HEK293 (cell line): ENCODE results near the gene CHAC2.

ENCODE experiments used
- CTCF ChIA-PET: fragments of 350-600 bp; formaldehyde crosslinking; extraction: SDS; loops from one replicate; lab custom pipeline; 2021; ENCODE audit warnings: antibody characterized with exemption; lab: Yijun Ruan, JAX
- POLR2A ChIA-PET: fragments of 300-600 bp; formaldehyde crosslinking; extraction: SDS; loops from one replicate; lab custom pipeline; 2020; ENCODE audit warnings: antibody characterized with exemption, inconsistent platforms; lab: Yijun Ruan, JAX
- H3K27ac ChIP-seq: fragments of 200-500 bp; sonication (Bioruptor generic); 2 replicates; pipeline ENCODE4 v1.5.1; 2014; ENCODE audit warnings: low read depth, low read length, control low read depth, inconsistent platforms; ENCODE audit errors: extremely low read depth
- H3K36me3 ChIP-seq, 2 experiments: fragments of 200-500 bp in 1 of 2; sonication (Bioruptor generic) in 1 of 2; 1 replicate in 1 of 2; 2 replicates in 1 of 2; pipeline ENCODE4 v1.5.1; 2014 to 2017; ENCODE audit warnings: inconsistent platforms in 2 of 2, low read length in 2 of 2; ENCODE audit not compliant: control insufficient read depth in 2 of 2, insufficient read depth in 1 of 2
- H3K4me1 ChIP-seq: fragments of 200-500 bp; sonication (Bioruptor generic); 2 replicates; pipeline ENCODE4 v1.5.1; 2014; ENCODE audit warnings: mild to moderate bottlenecking, low read length, inconsistent platforms; ENCODE audit not compliant: control insufficient read depth, insufficient read depth
- H3K4me3 ChIP-seq: 2 replicates; pipeline ENCODE4 v1.5.1; 2011; ENCODE audit warnings: low read depth, mild to moderate bottlenecking, control low read depth, low read length, moderate library complexity
- H3K9me3 ChIP-seq: fragments of 200-500 bp; sonication (Bioruptor generic); 2 replicates; pipeline ENCODE4 v1.5.1; 2014; ENCODE audit warnings: low read depth, low read length, inconsistent platforms; ENCODE audit not compliant: control insufficient read depth, insufficient read depth
- KLF7 ChIP-seq: fragments of 450-650 bp; formaldehyde crosslinking; IDR thresholded peaks from 2 replicates; pipeline ENCODE4 v1.5.1; 2016; ENCODE audit warnings: missing biosample characterization, missing genetic modification characterization, borderline replicate concordance
- ZBTB17 ChIP-seq: fragments of 450-650 bp; formaldehyde crosslinking; IDR thresholded peaks from 2 replicates; pipeline ENCODE4 v1.5.1; 2016; ENCODE audit warnings: missing biosample characterization, missing genetic modification characterization
- ZBTB20 ChIP-seq: fragments of 450-650 bp; formaldehyde crosslinking; IDR thresholded peaks from 2 replicates; pipeline ENCODE4 v1.5.1; 2016; ENCODE audit warnings: missing biosample characterization, missing genetic modification characterization
- ZNF140 ChIP-seq: fragments of 450-650 bp; formaldehyde crosslinking; IDR thresholded peaks from 2 replicates; pipeline ENCODE4 v1.5.1; 2016; ENCODE audit warnings: missing biosample characterization, missing genetic modification characterization
- ZNF24 ChIP-seq: fragments of 450-650 bp; formaldehyde crosslinking; IDR thresholded peaks from 2 replicates; pipeline ENCODE4 v1.5.1; 2016; ENCODE audit warnings: missing biosample characterization, missing genetic modification characterization
- ZNF266 ChIP-seq: fragments of 450-650 bp; formaldehyde crosslinking; IDR thresholded peaks from 2 replicates; pipeline ENCODE4 v1.5.1; 2016; ENCODE audit warnings: missing biosample characterization, missing genetic modification characterization, low read depth
- ZNF302 ChIP-seq: fragments of 450-650 bp; formaldehyde crosslinking; IDR thresholded peaks from 2 replicates; pipeline ENCODE4 v1.5.1; 2016; ENCODE audit warnings: missing biosample characterization, missing genetic modification characterization, low read depth
- ZNF311 ChIP-seq: fragments of 450-650 bp; formaldehyde crosslinking; IDR thresholded peaks from 2 replicates; pipeline ENCODE4 v1.5.1; 2017; ENCODE audit warnings: missing biosample characterization, missing genetic modification characterization, borderline replicate concordance
- ZNF544 ChIP-seq: fragments of 450-650 bp; formaldehyde crosslinking; IDR thresholded peaks from 2 replicates; pipeline ENCODE4 v1.5.0; 2017; ENCODE audit warnings: missing biosample characterization, missing genetic modification characterization
- ZNF623 ChIP-seq: fragments of 450-650 bp; formaldehyde crosslinking; IDR thresholded peaks from 2 replicates; pipeline ENCODE4 v1.5.1; 2016; ENCODE audit warnings: missing biosample characterization, missing genetic modification characterization
- ZNF677 ChIP-seq: fragments of 450-650 bp; IDR thresholded peaks from 2 replicates; pipeline ENCODE4 v1.5.0; 2018; ENCODE audit warnings: missing biosample characterization, mild to moderate bottlenecking, missing genetic modification characterization, moderate library complexity
- ZNF776 ChIP-seq: fragments of 450-650 bp; formaldehyde crosslinking; IDR thresholded peaks from 2 replicates; pipeline ENCODE4 v1.5.0; 2017; ENCODE audit warnings: missing biosample characterization, missing genetic modification characterization, borderline replicate concordance
- ZXDB ChIP-seq: fragments of 450-650 bp; formaldehyde crosslinking; IDR thresholded peaks from 2 replicates; pipeline ENCODE4 v1.5.1; 2016; ENCODE audit warnings: missing biosample characterization, missing genetic modification characterization
- TF ChIP-seq, protein P1 (sequence below): fragments of 450-650 bp; formaldehyde crosslinking; IDR thresholded peaks from 2 replicates; pipeline ENCODE4 v1.5.1; 2016; ENCODE audit warnings: missing biosample characterization, missing genetic modification characterization
- TF ChIP-seq, protein P2 (sequence below): fragments of 450-650 bp; formaldehyde crosslinking; optimal IDR thresholded peaks from 2 replicates; pipeline ENCODE3; 2016; ENCODE audit warnings: missing biosample characterization, mild to moderate bottlenecking, missing genetic modification characterization
- TF ChIP-seq, protein P3 (sequence below): fragments of 450-650 bp; formaldehyde crosslinking; IDR thresholded peaks from 2 replicates; pipeline ENCODE4 v1.5.1; 2016; ENCODE audit warnings: missing biosample characterization, missing genetic modification characterization

Gene CHAC2

DNA sequence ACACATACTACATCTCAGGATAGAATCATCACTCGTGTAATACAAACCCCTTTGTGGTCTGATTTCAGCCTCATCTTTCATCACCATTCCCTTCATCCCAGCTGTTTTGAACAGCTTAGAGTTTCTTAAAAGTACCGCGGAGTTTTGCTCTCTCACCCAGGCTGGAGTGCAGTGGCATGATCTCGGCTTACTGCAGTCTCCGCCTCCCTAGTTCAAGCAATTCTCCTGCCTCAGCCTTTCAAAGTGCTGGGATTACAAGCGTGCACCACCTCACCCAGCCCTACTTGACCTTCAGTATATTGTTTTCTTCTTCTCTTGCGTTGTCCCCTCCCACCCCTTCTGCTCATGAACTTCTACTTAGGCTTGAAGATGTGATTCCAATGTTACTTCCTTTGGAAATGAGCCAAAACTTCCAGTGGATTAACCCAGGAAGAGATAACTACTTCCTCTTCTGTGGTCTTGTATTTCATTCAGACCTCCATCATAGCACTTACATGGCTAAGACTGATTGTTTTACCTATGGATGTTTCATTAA, 35.1 kb downstream of the CHAC2 start (continued):
- TF ChIP-seq ZNF311 (tag by site-specific recombination) = no peak
- TF ChIP-seq ZXDB (tag by site-specific recombination) = peak; percentile 10; the same call in 1 of the 2 replicates
- no peak for TF ChIP-seq ZNF544 (tag by site-specific recombination)
- TF ChIP-seq, protein P1, sequence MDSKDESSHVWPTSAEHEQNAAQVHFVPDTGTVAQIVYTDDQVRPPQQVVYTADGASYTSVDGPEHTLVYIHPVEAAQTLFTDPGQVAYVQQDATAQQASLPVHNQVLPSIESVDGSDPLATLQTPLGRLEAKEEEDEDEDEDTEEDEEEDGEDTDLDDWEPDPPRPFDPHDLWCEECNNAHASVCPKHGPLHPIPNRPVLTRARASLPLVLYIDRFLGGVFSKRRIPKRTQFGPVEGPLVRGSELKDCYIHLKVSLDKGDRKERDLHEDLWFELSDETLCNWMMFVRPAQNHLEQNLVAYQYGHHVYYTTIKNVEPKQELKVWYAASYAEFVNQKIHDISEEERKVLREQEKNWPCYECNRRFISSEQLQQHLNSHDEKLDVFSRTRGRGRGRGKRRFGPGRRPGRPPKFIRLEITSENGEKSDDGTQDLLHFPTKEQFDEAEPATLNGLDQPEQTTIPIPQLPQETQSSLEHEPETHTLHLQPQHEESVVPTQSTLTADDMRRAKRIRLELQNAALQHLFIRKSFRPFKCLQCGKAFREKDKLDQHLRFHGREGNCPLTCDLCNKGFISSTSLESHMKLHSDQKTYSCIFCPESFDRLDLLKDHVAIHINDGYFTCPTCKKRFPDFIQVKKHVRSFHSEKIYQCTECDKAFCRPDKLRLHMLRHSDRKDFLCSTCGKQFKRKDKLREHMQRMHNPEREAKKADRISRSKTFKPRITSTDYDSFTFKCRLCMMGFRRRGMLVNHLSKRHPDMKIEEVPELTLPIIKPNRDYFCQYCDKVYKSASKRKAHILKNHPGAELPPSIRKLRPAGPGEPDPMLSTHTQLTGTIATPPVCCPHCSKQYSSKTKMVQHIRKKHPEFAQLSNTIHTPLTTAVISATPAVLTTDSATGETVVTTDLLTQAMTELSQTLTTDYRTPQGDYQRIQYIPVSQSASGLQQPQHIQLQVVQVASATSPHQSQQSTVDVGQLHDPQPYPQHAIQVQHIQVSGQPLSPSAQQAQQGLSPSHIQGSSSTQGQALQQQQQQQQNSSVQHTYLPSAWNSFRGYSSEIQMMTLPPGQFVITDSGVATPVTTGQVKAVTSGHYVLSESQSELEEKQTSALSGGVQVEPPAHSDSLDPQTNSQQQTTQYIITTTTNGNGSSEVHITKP (tag by site-specific recombination) = peak; percentile 43
- TF ChIP-seq, protein P2, sequence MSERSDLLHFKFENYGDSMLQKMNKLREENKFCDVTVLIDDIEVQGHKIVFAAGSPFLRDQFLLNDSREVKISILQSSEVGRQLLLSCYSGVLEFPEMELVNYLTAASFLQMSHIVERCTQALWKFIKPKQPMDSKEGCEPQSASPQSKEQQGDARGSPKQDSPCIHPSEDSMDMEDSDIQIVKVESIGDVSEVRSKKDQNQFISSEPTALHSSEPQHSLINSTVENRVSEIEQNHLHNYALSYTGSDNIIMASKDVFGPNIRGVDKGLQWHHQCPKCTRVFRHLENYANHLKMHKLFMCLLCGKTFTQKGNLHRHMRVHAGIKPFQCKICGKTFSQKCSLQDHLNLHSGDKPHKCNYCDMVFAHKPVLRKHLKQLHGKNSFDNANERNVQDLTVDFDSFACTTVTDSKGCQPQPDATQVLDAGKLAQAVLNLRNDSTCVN (tag by site-specific recombination) = no peak
- peak; percentile 53 for TF ChIP-seq ZBTB17 (tag by site-specific recombination)

- TF ChIP-seq ZBTB20 (tag by site-specific recombination) (no peak), ZNF677 (tag by site-specific recombination) (no peak), KLF7 (tag by site-specific recombination) (no peak), ZXDB (tag by site-specific recombination) (no peak), ZNF24 (no peak), ZNF776 (tag by site-specific recombination) (no peak), ZNF266 (tag by site-specific recombination) (no peak), ZNF140 (no peak), ZNF623 (tag by site-specific recombination) (no peak), ZNF302 (tag by site-specific recombination) (no peak)
- TF ChIP-seq, protein P3, sequence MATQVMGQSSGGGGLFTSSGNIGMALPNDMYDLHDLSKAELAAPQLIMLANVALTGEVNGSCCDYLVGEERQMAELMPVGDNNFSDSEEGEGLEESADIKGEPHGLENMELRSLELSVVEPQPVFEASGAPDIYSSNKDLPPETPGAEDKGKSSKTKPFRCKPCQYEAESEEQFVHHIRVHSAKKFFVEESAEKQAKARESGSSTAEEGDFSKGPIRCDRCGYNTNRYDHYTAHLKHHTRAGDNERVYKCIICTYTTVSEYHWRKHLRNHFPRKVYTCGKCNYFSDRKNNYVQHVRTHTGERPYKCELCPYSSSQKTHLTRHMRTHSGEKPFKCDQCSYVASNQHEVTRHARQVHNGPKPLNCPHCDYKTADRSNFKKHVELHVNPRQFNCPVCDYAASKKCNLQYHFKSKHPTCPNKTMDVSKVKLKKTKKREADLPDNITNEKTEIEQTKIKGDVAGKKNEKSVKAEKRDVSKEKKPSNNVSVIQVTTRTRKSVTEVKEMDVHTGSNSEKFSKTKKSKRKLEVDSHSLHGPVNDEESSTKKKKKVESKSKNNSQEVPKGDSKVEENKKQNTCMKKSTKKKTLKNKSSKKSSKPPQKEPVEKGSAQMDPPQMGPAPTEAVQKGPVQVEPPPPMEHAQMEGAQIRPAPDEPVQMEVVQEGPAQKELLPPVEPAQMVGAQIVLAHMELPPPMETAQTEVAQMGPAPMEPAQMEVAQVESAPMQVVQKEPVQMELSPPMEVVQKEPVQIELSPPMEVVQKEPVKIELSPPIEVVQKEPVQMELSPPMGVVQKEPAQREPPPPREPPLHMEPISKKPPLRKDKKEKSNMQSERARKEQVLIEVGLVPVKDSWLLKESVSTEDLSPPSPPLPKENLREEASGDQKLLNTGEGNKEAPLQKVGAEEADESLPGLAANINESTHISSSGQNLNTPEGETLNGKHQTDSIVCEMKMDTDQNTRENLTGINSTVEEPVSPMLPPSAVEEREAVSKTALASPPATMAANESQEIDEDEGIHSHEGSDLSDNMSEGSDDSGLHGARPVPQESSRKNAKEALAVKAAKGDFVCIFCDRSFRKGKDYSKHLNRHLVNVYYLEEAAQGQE (tag by site-specific recombination) = no peak
- POLR2A ChIA-PET = no interaction called here
- Histone ChIP-seq H3K4me3 (no peak overlapping the region), H3K27ac (no peak overlapping the region), H3K4me1 (no peaks in the 10 kb centered on the region), H3K9me3 (no peaks in the 10 kb centered on the region), H3K36me3 (peaks cover 54 to 91% of the 10 kb centered on the region in 2 experiments)
- CTCF ChIA-PET = interaction anchor here (0.6 kb wide), 1 partner anchor 494 kb away, joined by 3 read pairs; no protein-coding TSS in a partner anchor
These were observed 44.0 kb downstream of the CHAC2 start for GRCh38 chr2:53811601-53812000.
